ENCODE results near the gene NPC1L1. TPM values are rescaled to one million over a fixed set of nuclear protein-coding genes. Genes with fewer than 3 reads are reported as not detected.
A peak's percentile ranks its signal among the peaks of the same experiment; 100 is the strongest.

NPC1L1 gene
- 21.1 TPM for total RNA-seq

- peak; percentile 90 for DNase-seq (ENCODE audit: low spot score)
- peak; percentile 80 for ATAC-seq
These were observed at the start of gene NPC1L1 for GRCh38 chr7:44541028-44541869. NPC1L1 (minus strand) TSS chr7:44541330; CDS start chr7:44541259, 71 bp downstream.

- ATAC-seq (no peak), DNase-seq (ENCODE audit: low spot score) (no peak)
These were observed 49.8 kb upstream of the NPC1L1 start for GRCh38 chr7:44590910-44591309.

- ATAC-seq (peak; percentile 93), DNase-seq (ENCODE audit: low spot score) (no peak)
These were observed 46.9 kb upstream of the NPC1L1 start for GRCh38 chr7:44587843-44588711.

GRCh38 chr7:44583146-44583865 lies 42.2 kb upstream of the NPC1L1 start:
- DNase-seq (ENCODE audit: low spot score), result no peak
- no peak for ATAC-seq

- peak; percentile 100 for DNase-seq (ENCODE audit: low spot score)
- ATAC-seq, result peak; percentile 92
These were observed 40.9 kb upstream of the NPC1L1 start, which contains the start of gene TMED4 for GRCh38 chr7:44581879-44582603. TMED4 (minus strand) TSS chr7:44582231; CDS start chr7:44582206, 25 bp downstream.

- DNase-seq (ENCODE audit: low spot score) (peak; percentile 54), ATAC-seq (peak; percentile 25)
These were observed 40.1 kb upstream of the NPC1L1 start for GRCh38 chr7:44580945-44581878.

GRCh38 chr7:44576228-44576627 lies 35.1 kb upstream of the NPC1L1 start:
- no peak for DNase-seq (ENCODE audit: low spot score)
- no peak for ATAC-seq

- no peak for DNase-seq (ENCODE audit: low spot score)
These were observed 33.9 kb upstream of the NPC1L1 start for GRCh38 chr7:44575054-44575453.

GRCh38 chr7:44574287-44574872 lies 33.2 kb upstream of the NPC1L1 start:
- DNase-seq (ENCODE audit: low spot score) (no peak), ATAC-seq (no peak)

More at GRCh38 chr7:44575054-44575453, 33.9 kb upstream of the NPC1L1 start:
- ATAC-seq, result no peak

- DNase-seq (ENCODE audit: low spot score) (peak; percentile 96), ATAC-seq (peak; percentile 93)
These were observed 32.5 kb upstream of the NPC1L1 start, which contains the start of gene DDX56 for GRCh38 chr7:44573464-44574286. DDX56 (minus strand) TSS chr7:44573908; CDS start chr7:44573895, 13 bp downstream.

GRCh38 chr7:44572771-44573170 lies 31.6 kb upstream of the NPC1L1 start:
- DNase-seq (ENCODE audit: low spot score) (peak; percentile 24), ATAC-seq (no peak)

- DNase-seq (ENCODE audit: low spot score) (peak; percentile 35), ATAC-seq (no peak)
These were observed 28.8 kb upstream of the NPC1L1 start for GRCh38 chr7:44569959-44570358.

GRCh38 chr7:44568771-44569560 lies 27.8 kb upstream of the NPC1L1 start:
- ATAC-seq (peak; percentile 10), DNase-seq (ENCODE audit: low spot score) (peak; percentile 35)

GRCh38 chr7:44567884-44568283 lies 26.8 kb upstream of the NPC1L1 start:
- no peak for ATAC-seq
- DNase-seq (ENCODE audit: low spot score), result peak; percentile 38

GRCh38 chr7:44566680-44567079 lies 25.6 kb upstream of the NPC1L1 start:
- ATAC-seq (no peak), DNase-seq (ENCODE audit: low spot score) (no peak)

- ATAC-seq (peak; percentile 13), DNase-seq (ENCODE audit: low spot score) (peak; percentile 39)
These were observed 24.8 kb upstream of the NPC1L1 start for GRCh38 chr7:44565795-44566559.

All from left lobe of liver (tissue), 2 donors.